GM18873 (cell line): Measurements from ENCODE around the gene HGS.

Experiments used
- ATAC-seq: cut with Tn5 transposase; IDR thresholded peaks from one replicate; pipeline ENCODE4 v1.9.1; 2021; ENCODE audit warnings: mild to moderate bottlenecking, moderate library complexity, moderate number of reproducible peaks; ENCODE audit not compliant: unreplicated experiment, low FRiP score

The HGS gene

GRCh38 chr17:81683584-81684441, at the start of gene HGS, which contains the start of gene ARL16:
Gene HGS, plus strand, starts transcription at chr17:81684011. Its CDS starts 56 bp downstream, at chr17:81684067.
Gene ARL16, minus strand, starts transcription at chr17:81683797. Its CDS starts 44 bp downstream, at chr17:81683753.
- peak; percentile 94 for ATAC-seq

- ATAC-seq = no peak
Measured at GRCh38 chr17:81635431-81635830, 48.4 kb upstream of the HGS start.

GRCh38 chr17:81635973-81636504, 47.8 kb upstream of the HGS start:
- no peak for ATAC-seq

- ATAC-seq = peak; percentile 66
Measured at GRCh38 chr17:81636505-81637288, 47.1 kb upstream of the HGS start, which contains the start of the genes NPLOC4 and TSPAN10. Gene NPLOC4, minus strand, starts transcription at chr17:81637112. Its CDS starts 182 bp downstream, at chr17:81636930. Gene TSPAN10, plus strand, starts transcription at chr17:81637196. Its CDS starts 5,217 bp downstream, at chr17:81642413.

GRCh38 chr17:81638683-81639082, 45.1 kb upstream of the HGS start:
- no peak for ATAC-seq

GRCh38 chr17:81640011-81640410, 43.8 kb upstream of the HGS start:
- no peak for ATAC-seq

GRCh38 chr17:81641825-81642489, 41.9 kb upstream of the HGS start:
- ATAC-seq = no peak

GRCh38 chr17:81644496-81644895, 39.3 kb upstream of the HGS start:
- no peak for ATAC-seq

- ATAC-seq = no peak
Measured at GRCh38 chr17:81644976-81645952, 38.5 kb upstream of the HGS start.

GRCh38 chr17:81646869-81647600, 36.8 kb upstream of the HGS start:
- ATAC-seq = no peak

- ATAC-seq = no peak
Measured at GRCh38 chr17:81647640-81648012, 36.2 kb upstream of the HGS start.

- no peak for ATAC-seq
Measured at GRCh38 chr17:81648013-81648706, 35.7 kb upstream of the HGS start.

- no peak for ATAC-seq
Measured at GRCh38 chr17:81648707-81649085, 35.1 kb upstream of the HGS start.

GRCh38 chr17:81650951-81651350, 32.9 kb upstream of the HGS start:
- ATAC-seq = no peak

GRCh38 chr17:81651692-81652091, 32.1 kb upstream of the HGS start:
- ATAC-seq = no peak

GRCh38 chr17:81652906-81653771, 30.7 kb upstream of the HGS start:
- no peak for ATAC-seq
